Tibial nerve (tissue), 3 donors: Measurements from ENCODE around the gene RPL41.

Experiments
- CTCF ChIP-seq, 5 experiments: fragments of 200-600 bp in 3 of 5; fragments of 450-650 bp in 2 of 5; sonication (generic) in 3 of 5; IDR thresholded peaks; one replicate each; pipeline ENCODE4 v1.5.1; 2016 to 2019; ENCODE audit warnings: antibody characterized with exemption in 5 of 5, mild to moderate bottlenecking in 3 of 5, moderate library complexity in 2 of 5
- POLR2A ChIP-seq, 2 donors: fragments of 450-650 bp; IDR thresholded peaks; one replicate each; pipeline ENCODE4 v1.6.1; 2017; ENCODE audit warnings: antibody characterized with exemption in 2 of 2, mild to moderate bottlenecking in 2 of 2, moderate library complexity in 2 of 2

GRCh38 chr12:56130876-56131275, 14.4 kb downstream of the RPL41 start:
- TF ChIP-seq CTCF (IDR thresholded peaks at IDR 0.05) (no peak), POLR2A (IDR thresholded peaks at IDR 0.05) (no peak)
